Stomach (tissue), 9 donors: ENCODE measurements around the gene SIRT1. TPM values are rescaled to one million over a fixed set of nuclear protein-coding genes. Genes with fewer than 3 reads are reported as not detected.
"Not testable (repeated sequence)": the region's sequence is repeated elsewhere in the genome, so short reads cannot be mapped to it uniquely, and the experiment has no call there.

Experiments used
- DNase-seq, 2 donors: peaks; one replicate each; pipeline versions ENCODE4 v3.0.0 to v3.0.0-alpha.2; 2013 to 2019
- H3K27ac ChIP-seq, 5 donors: fragments of 200-600 bp in 4 of 5; sonication (generic) in 4 of 5; one replicate each; pipeline ENCODE4 v1.5.1; 2013 to 2019; ENCODE audit warnings: mild to moderate bottlenecking in 1 of 5, moderate library complexity in 1 of 5
- H3K27me3 ChIP-seq, 3 donors: fragments of 200-600 bp; sonication (generic); one replicate each; pipeline ENCODE4 v1.5.1; 2017 to 2019; ENCODE audit warnings: mixed run types in 1 of 3
- H3K36me3 ChIP-seq, 4 donors: fragments of 200-600 bp; sonication (generic); 1 replicate in 3 of 4; 2 replicates in 1 of 4; pipeline ENCODE4 v1.5.1; 2016 to 2019
- H3K4me1 ChIP-seq, 4 donors: fragments of 200-600 bp; sonication (generic); one replicate each; pipeline ENCODE4 v1.5.1; 2016 to 2019
- H3K4me3 ChIP-seq, 4 donors: fragments of 200-600 bp; sonication (generic) in 3 of 4; one replicate each; pipeline ENCODE4 v1.5.1; 2016 to 2019; ENCODE audit warnings: mild to moderate bottlenecking in 1 of 4
- H3K9me3 ChIP-seq, 4 donors: fragments of 200-600 bp; sonication (generic); one replicate each; pipeline ENCODE4 v1.5.1; 2016 to 2019
- CTCF ChIP-seq, 7 experiments: fragments of 450-650 bp in 4 of 7; fragments of 200-600 bp in 3 of 7; sonication (generic) in 3 of 7; IDR thresholded peaks; one replicate each; pipeline ENCODE4 v1.5.1; 2016 to 2019; ENCODE audit warnings: antibody characterized with exemption in 7 of 7, control low read depth in 2 of 7, mild to moderate bottlenecking in 1 of 7
- EP300 ChIP-seq: sonication (generic); formaldehyde crosslinking; IDR thresholded peaks from one replicate; pipeline ENCODE4 v1.6.1; 2017; ENCODE audit warnings: antibody characterized with exemption
- POLR2A ChIP-seq, 4 donors: fragments of 450-650 bp; IDR thresholded peaks; one replicate each; pipeline ENCODE4 v1.6.1; 2016; ENCODE audit warnings: antibody characterized with exemption in 4 of 4, control low read depth in 2 of 4, mild to moderate bottlenecking in 1 of 4, moderate library complexity in 1 of 4
- POLR2AphosphoS5 ChIP-seq, 3 donors: sonication (generic); formaldehyde crosslinking; IDR thresholded peaks; one replicate each; pipeline ENCODE4 v1.6.1; 2016; ENCODE audit warnings: antibody characterized with exemption in 3 of 3
- WGBS, 5 donors: extraction: QIAGEN DNeasy Blood & Tissue Kit in 3 of 5; methylation state at CpG; one replicate each; pipeline versions ENCODE4 v1.1.5 to v1.1.7; 2013 to 2018; 5-methylcytosine and 5-hydroxymethylcytosine counted together
- intact Hi-C: fragments of 100-400 bp; cut with DNase I; formaldehyde crosslinking; loops from one replicate; pipeline ENCODE4 v1.15.1; 2023; ENCODE audit warnings: low total_unique reads
- polyA plus RNA-seq, 3 donors: library from polyadenylated mRNA; stranded (reverse); fragments of 200-250 nt; gene quantifications; one replicate each; pipeline ENCODE4 v1.2.3, GENCODE V29; 2013
- total RNA-seq, 5 donors: library from RNA; depleted of rRNA; stranded (reverse); fragments of >200 nt; gene quantifications; one replicate each; pipeline versions ENCODE4 v1.1.0 to v1.2.3, GENCODE V29; 2014 to 2016
- donor health status: healthy with polysubstance abuse.
- donor health status: Bipolar disorder and iron deficiency.
- donor health status: healthy.

Gene SIRT1
- total and polyA plus RNA-seq, 8 donors, result 7.7 to 41.4 (median 17.0) TPM

- TF ChIP-seq POLR2AphosphoS5 (IDR thresholded peaks at IDR 0.05), result no peak
- TF ChIP-seq POLR2A (IDR thresholded peaks at IDR 0.05), result no peak
- TF ChIP-seq CTCF (IDR thresholded peaks at IDR 0.05), result no peak
- TF ChIP-seq EP300, result no peak
- Histone ChIP-seq H3K4me3 (peak within 1 kb of the TSS; percentile 2 to 21 (median 5)), H3K4me1 (peaks cover 0 to 15% (median 5%) of the 10 kb centered on the region in 4 donors), H3K27ac (peak within 1 kb of the TSS in 1 of 5 donors; percentile 39), H3K36me3 (no peaks in the 10 kb centered on the region), H3K27me3 (no peaks in the 10 kb centered on the region), H3K9me3 (peaks cover 0 to 9% (median 5%) of the 10 kb centered on the region in 4 donors)
- intact Hi-C loops, result no loop called here
- DNase-seq, result peak in 1 of 2 donors; percentile 83
- 14 to 26% (median 18%) methylated on average over 5 of the region's 5 CpGs for WGBS, 5 donors
Observed at GRCh38 chr10:67837541-67838314, 46.7 kb upstream of the SIRT1 start, which contains the start of gene DNAJC12. Gene DNAJC12, minus strand, starts transcription at chr10:67838188. Its CDS starts 177 bp downstream, at chr10:67838011.

GRCh38 chr10:67839511-67839910 is 44.9 kb upstream of the SIRT1 start:
- peaks cover 0 to 15% (median 5%) of the 10 kb centered on the region in 4 donors for H3K4me1 ChIP-seq
- intact Hi-C loops, H3K4me3 ChIP-seq, DNase-seq, H3K27ac ChIP-seq, H3K27me3 ChIP-seq, H3K9me3 ChIP-seq, H3K36me3 ChIP-seq: not testable (repeated sequence)
- WGBS, 5 donors, result 94 to 97% (median 96%) methylated on average over 12 of the region's 12 CpGs

GRCh38 chr10:67839951-67840350 is 44.5 kb upstream of the SIRT1 start:
- intact Hi-C loops, result no loop called here
- H3K36me3 ChIP-seq, result no peaks in the 10 kb centered on the region
- H3K4me1 ChIP-seq, result peaks cover 0 to 15% (median 5%) of the 10 kb centered on the region in 4 donors
- TF ChIP-seq CTCF (IDR thresholded peaks at IDR 0.05) (no peak), POLR2A (IDR thresholded peaks at IDR 0.05) (no peak), EP300 (no peak), POLR2AphosphoS5 (IDR thresholded peaks at IDR 0.05) (no peak)
- no peak for DNase-seq
- H3K27me3 ChIP-seq, result no peaks in the 10 kb centered on the region
- H3K9me3 ChIP-seq, result peaks cover 0 to 9% (median 5%) of the 10 kb centered on the region in 4 donors
- 83 to 92% (median 89%) methylated on average over 3 of the region's 3 CpGs for WGBS, 5 donors
- no peak overlapping the region for H3K27ac ChIP-seq
- no peak overlapping the region for H3K4me3 ChIP-seq

- no peak for DNase-seq
- Histone ChIP-seq H3K27ac (no peak overlapping the region), H3K27me3 (no peaks in the 10 kb centered on the region), H3K9me3 (peaks cover 0 to 9% (median 5%) of the 10 kb centered on the region in 4 donors), H3K4me3 (no peak overlapping the region), H3K4me1 (peaks cover 0 to 15% (median 5%) of the 10 kb centered on the region in 4 donors), H3K36me3 (no peaks in the 10 kb centered on the region)
- TF ChIP-seq POLR2AphosphoS5 (IDR thresholded peaks at IDR 0.05), result no peak
- no peak for TF ChIP-seq EP300
- no peak for TF ChIP-seq CTCF (IDR thresholded peaks at IDR 0.05)
- TF ChIP-seq POLR2A (IDR thresholded peaks at IDR 0.05), result no peak
- intact Hi-C loops, result no loop called here
Observed at GRCh38 chr10:67841737-67842136, 42.7 kb upstream of the SIRT1 start.

- Histone ChIP-seq H3K36me3 (no peaks in the 10 kb centered on the region), H3K27ac (peak overlapping the region in 4 of 5 donors; percentile 24 to 38 (median 32)), H3K27me3 (no peaks in the 10 kb centered on the region), H3K9me3 (peaks cover 0 to 9% (median 5%) of the 10 kb centered on the region in 4 donors), H3K4me1 (peaks cover 0 to 2% (median under 1%) of the 10 kb centered on the region in 4 donors), H3K4me3 (no peak overlapping the region)
- intact Hi-C loops, result no loop called here
- TF ChIP-seq POLR2A (IDR thresholded peaks at IDR 0.05) (no peak), POLR2AphosphoS5 (IDR thresholded peaks at IDR 0.05) (no peak), CTCF (IDR thresholded peaks at IDR 0.05) (no peak), EP300 (no peak)
- no peak for DNase-seq
- 58 to 91% (median 60%) methylated on average over 1 to 2 of the region's 2 CpGs for WGBS, 5 donors
Observed at GRCh38 chr10:67843284-67843683, 41.2 kb upstream of the SIRT1 start.
